ENCODE data around the gene LIN7A. TPM values are rescaled to one million over a fixed set of nuclear protein-coding genes. Genes with fewer than 3 reads are reported as not detected.

Gene LIN7A
- total and polyA plus RNA-seq, 2 of the 8 experiments (the other 6 are each of a cell fraction or from before 2014, with no cell fraction given), result 5.8 to 22.0 TPM

DNA sequence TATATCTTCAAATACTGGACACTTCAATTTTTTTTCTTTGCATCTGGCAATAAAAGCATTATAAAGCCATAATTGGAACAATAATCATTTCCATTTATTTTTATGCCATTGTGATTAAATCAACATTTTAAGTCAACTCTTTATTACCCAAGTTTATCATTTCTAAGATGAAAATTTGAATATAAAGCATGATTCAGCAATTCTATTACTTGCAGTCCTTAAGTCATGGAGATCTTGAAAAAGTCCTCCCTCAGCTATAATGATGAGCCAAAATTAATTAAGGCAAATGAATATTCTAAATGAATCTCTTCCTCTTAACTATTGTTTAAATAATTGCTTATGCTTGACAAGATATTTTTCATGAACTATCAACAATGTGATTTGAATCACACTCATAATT is 65.7 kb downstream of the LIN7A start (continued):
- TF ChIP-seq SRF (IDR thresholded peaks at IDR 0.05; ENCODE audit: low read depth, low read length), result no peak
- TF ChIP-seq TAF7 (optimal IDR thresholded peaks at IDR 0.05; ENCODE audit: borderline replicate concordance, low read depth, low read length), result no peak
- TF ChIP-seq SAP30 (IDR thresholded peaks at IDR 0.05; ENCODE audit: insufficient read depth, insufficient replicate concordance, low read length), result no peak
- TF ChIP-seq MAFK (IDR thresholded peaks at IDR 0.05; ENCODE audit: low read depth, low read length), result no peak
- no peak for TF ChIP-seq ASH2L (IDR thresholded peaks at IDR 0.05; ENCODE audit: low read length)
- TF ChIP-seq ATF2 (IDR thresholded peaks at IDR 0.05; ENCODE audit: low read length), result no peak
- no peak for TF ChIP-seq TEAD4 (IDR thresholded peaks at IDR 0.05; ENCODE audit: low read depth, low read length)
- TF ChIP-seq SIRT6 (IDR thresholded peaks at IDR 0.05; ENCODE audit: low read length), result no peak
